Measurements from ENCODE around the gene YOD1.

- TF ChIP-seq GATA3 (IDR thresholded peaks at IDR 0.05; ENCODE audit: low read depth, low read length) (no peak), GATA2 (IDR thresholded peaks at IDR 0.05; ENCODE audit: low read depth, low read length) (no peak)
Measured at GRCh38 chr1:207039380-207040180, 11.4 kb downstream of the YOD1 start.

Data from SH-SY5Y (cell line).